NCI-H2227 (cell line): ENCODE measurements around the gene HMGCS2.

Experiments
- DNase-seq: peaks from one replicate; lab custom pipeline; 2025; ENCODE audit not compliant: unreplicated experiment; lab: John Stamatoyannopoulos, UW

Gene HMGCS2

GRCh38 chr1:119703666-119704450, 64.8 kb downstream of the HMGCS2 start:
- no peak for DNase-seq

GRCh38 chr1:119702384-119702783, 66.3 kb downstream of the HMGCS2 start:
- DNase-seq = no peak

- no peak for DNase-seq
These were observed 67.0 kb downstream of the HMGCS2 start for GRCh38 chr1:119701659-119702058.

- DNase-seq = no peak
These were observed 68.4 kb downstream of the HMGCS2 start for GRCh38 chr1:119700326-119700725.
